Amniotic epithelial cell (primary cell): ENCODE results near the gene RPLP2.

ENCODE experiments used
- DNase-seq: peaks from one replicate; pipeline ENCODE4 v3.0.0-alpha.2; 2010; ENCODE audit warnings: low read depth

The RPLP2 gene

GRCh38 chr11:824292-824880 is 14.6 kb downstream of the RPLP2 start:
- no peak for DNase-seq

GRCh38 chr11:824942-825341 is 15.2 kb downstream of the RPLP2 start:
- DNase-seq = no peak

- DNase-seq = no peak
These were observed 15.8 kb downstream of the RPLP2 start for GRCh38 chr11:825366-826226.

- no peak for DNase-seq
These were observed 16.5 kb downstream of the RPLP2 start for GRCh38 chr11:826227-826621.

GRCh38 chr11:826836-827145 is 17.0 kb downstream of the RPLP2 start:
- DNase-seq = no peak

- DNase-seq = no peak
These were observed 17.6 kb downstream of the RPLP2 start for GRCh38 chr11:827146-827896.

- no peak for DNase-seq
These were observed 18.1 kb downstream of the RPLP2 start, which contains the start of gene CRACR2B for GRCh38 chr11:827897-828192. CRACR2B (plus strand) TSS chr11:827919; CDS start chr11:828608, 689 bp downstream.

GRCh38 chr11:828506-829175 is 18.9 kb downstream of the RPLP2 start:
- DNase-seq = no peak

- DNase-seq = no peak
These were observed 19.5 kb downstream of the RPLP2 start for GRCh38 chr11:829176-829846.

- DNase-seq = no peak
These were observed 20.1 kb downstream of the RPLP2 start for GRCh38 chr11:829847-830294.

- peak; percentile 66 for DNase-seq
These were observed 20.7 kb downstream of the RPLP2 start for GRCh38 chr11:830295-831117.

GRCh38 chr11:831118-831864 is 21.5 kb downstream of the RPLP2 start:
- DNase-seq = no peak

GRCh38 chr11:831961-832528 is 22.3 kb downstream of the RPLP2 start:
- no peak for DNase-seq

GRCh38 chr11:832529-833113 is 22.9 kb downstream of the RPLP2 start, which contains the start of gene CD151:
CD151 (plus strand) TSS chr11:832952; CDS start chr11:836070, 3,118 bp downstream.
- DNase-seq = peak; percentile 34

- peak; percentile 41 for DNase-seq
These were observed 23.5 kb downstream of the RPLP2 start for GRCh38 chr11:833114-833791.

GRCh38 chr11:833849-834311 is 24.1 kb downstream of the RPLP2 start:
- DNase-seq = no peak

GRCh38 chr11:834371-835316 is 24.9 kb downstream of the RPLP2 start:
- DNase-seq = peak; percentile 87

GRCh38 chr11:836274-836673 is 26.5 kb downstream of the RPLP2 start:
- DNase-seq = no peak
